HepG2 (cell line): ENCODE data around the gene ARHGDIA. TPM values are rescaled to one million over a fixed set of nuclear protein-coding genes. Genes with fewer than 3 reads are reported as not detected.

Source experiments
- ATAC-seq: fragments of 200-7000 bp; cut with Tn5 transposase; 3 replicates; pipeline ENCODE4 v1.9.1; 2020; ENCODE audit warnings: mild to moderate bottlenecking, moderate library complexity
- BruUV-seq: library from RNA; stranded (reverse); fragments of 400-500 nt; replicated peaks from 2 replicates; lab custom pipeline; 2021; lab: Mats Ljungman, UMichigan
- CTCF ChIA-PET: fragments of 300-600 bp; formaldehyde crosslinking; extraction: SDS; loops from one replicate; lab custom pipeline; 2021; ENCODE audit warnings: low total read pairs, inconsistent platforms, low intra/inter-chr PET ratio; lab: Yijun Ruan, JAX
- POLR2A ChIA-PET: fragments of 350-600 bp; sonication (Branson Sonifier 250); formaldehyde crosslinking; loops from one replicate; lab custom pipeline; 2020; ENCODE audit warnings: antibody characterized with exemption, inconsistent platforms; lab: Yijun Ruan, JAX
- DNase-seq: peaks from one replicate; pipeline ENCODE4 v3.0.0-alpha.2; 2015; ENCODE audit warnings: low spot score
- FAIRE-seq: peaks from 3 replicates; lab custom pipeline; 2011; peaks lifted over from hg19 to GRCh38; lab: Jason Lieb, UNC
- H2AFZ ChIP-seq: one replicate; pipeline ENCODE4 v1.6.1; 2011; ENCODE audit warnings: low read length, inconsistent platforms
- H3K27ac ChIP-seq: fragments of 300-600 bp; 3 replicates; pipeline ENCODE4 v1.8.0; 2011; ENCODE audit warnings: mixed run types, mild to moderate bottlenecking, mixed read lengths, low read length, inconsistent platforms; ENCODE audit not compliant: insufficient read depth; ENCODE audit errors: extremely low read length
- H3K27me3 ChIP-seq, 2 experiments: fragments of 200-600 bp in 1 of 2; 2 replicates in 1 of 2; 3 replicates in 1 of 2; pipeline versions ENCODE4 v1.6.0 to v1.8.0; 2011; ENCODE audit warnings: low read length in 2 of 2, mild to moderate bottlenecking in 2 of 2, moderate library complexity in 2 of 2, inconsistent platforms in 1 of 2; ENCODE audit not compliant: insufficient read depth in 2 of 2, control insufficient read depth in 1 of 2
- H3K36me3 ChIP-seq, 2 experiments: fragments of 200-600 bp in 1 of 2; replicated peaks in 1 of 2; 2 replicates in 1 of 2; 3 replicates in 1 of 2; pipeline versions ENCODE4 v1.5.1 to v1.8.0; 2011; ENCODE audit warnings: low read length in 2 of 2, inconsistent platforms in 1 of 2; ENCODE audit not compliant: insufficient read depth in 2 of 2, control insufficient read depth in 1 of 2
- H3K4me1 ChIP-seq: 2 replicates; pipeline ENCODE4 v1.5.1; 2012; ENCODE audit warnings: low read length, inconsistent platforms; ENCODE audit not compliant: insufficient read depth
- H3K4me2 ChIP-seq: 2 replicates; pipeline ENCODE4 v1.6.0; 2011; ENCODE audit warnings: low read depth, low read length, inconsistent platforms
- H3K4me3 ChIP-seq, 3 experiments: fragments of 200-600 bp in 1 of 3; sonication (generic), shearing (Covaris generic) in 1 of 3; replicated peaks in 1 of 3; 2 replicates each; pipeline ENCODE4 v1.5.1; 2011 to 2016; ENCODE audit warnings: low read length in 3 of 3, inconsistent platforms in 2 of 3, low read depth in 2 of 3, mild to moderate bottlenecking in 2 of 3, control low read depth in 1 of 3, mixed read lengths in 1 of 3; ENCODE audit not compliant: insufficient read depth in 1 of 3
- H3K79me2 ChIP-seq: one replicate; pipeline ENCODE4 v1.6.1; 2011; ENCODE audit warnings: low read length, inconsistent platforms; ENCODE audit not compliant: insufficient read depth
- H3K9ac ChIP-seq: 2 replicates; pipeline ENCODE4 v1.6.0; 2011; ENCODE audit warnings: mild to moderate bottlenecking, low read depth, low read length, inconsistent platforms; ENCODE audit not compliant: insufficient read depth
- H3K9me3 ChIP-seq: 2 replicates; pipeline ENCODE4 v1.5.1; 2012; ENCODE audit warnings: mild to moderate bottlenecking, low read length
- H4K20me1 ChIP-seq: 2 replicates; pipeline ENCODE4 v1.6.0; 2011; ENCODE audit warnings: inconsistent platforms, mild to moderate bottlenecking, low read length, moderate library complexity; ENCODE audit not compliant: insufficient read depth
- ATF1 ChIP-seq: IDR thresholded peaks from 2 replicates; pipeline ENCODE4 v1.6.1; 2016; ENCODE audit warnings: mild to moderate bottlenecking, control low read depth
- E2F2 ChIP-seq: sonication (generic); formaldehyde crosslinking; IDR thresholded peaks from 2 replicates; pipeline ENCODE4 v1.4.0; 2020; ENCODE audit warnings: missing genetic modification reagents, borderline replicate concordance
- FIP1L1 ChIP-seq: fragments of 200-400 bp; formaldehyde crosslinking; IDR thresholded peaks from 2 replicates; pipeline ENCODE4 v1.6.1; 2018; ENCODE audit warnings: low read depth, mild to moderate bottlenecking, low read length, moderate library complexity, borderline replicate concordance; ENCODE audit not compliant: insufficient read depth
- FOXK2 ChIP-seq: fragments of 450-650 bp; IDR thresholded peaks from 2 replicates; pipeline ENCODE4 v1.6.1; 2016
- IKZF1 ChIP-seq: fragments of 450-650 bp; IDR thresholded peaks from 2 replicates; pipeline ENCODE4 v1.7.1; 2016
- JUND ChIP-seq: sonication (generic); formaldehyde crosslinking; IDR thresholded peaks from 2 replicates; pipeline ENCODE4 v1.8.0; 2022; ENCODE audit warnings: mild to moderate bottlenecking, missing genetic modification reagents
- KDM4B ChIP-seq: sonication (generic); formaldehyde crosslinking; IDR thresholded peaks from 2 replicates; pipeline ENCODE4 v1.4.0; 2020; ENCODE audit warnings: missing genetic modification reagents
- MXI1 ChIP-seq: IDR thresholded peaks from 3 replicates; pipeline ENCODE4 v1.6.1; 2012; ENCODE audit warnings: low read depth, low read length, inconsistent platforms, borderline replicate concordance
- NCOA5 ChIP-seq: sonication (generic); formaldehyde crosslinking; IDR thresholded peaks from 2 replicates; pipeline ENCODE4 v1.4.0; 2020; ENCODE audit warnings: missing genetic modification reagents
- ONECUT2 ChIP-seq: sonication (generic); formaldehyde crosslinking; IDR thresholded peaks from 2 replicates; pipeline ENCODE4 v1.4.0; 2020; ENCODE audit warnings: missing genetic modification reagents
- PRMT3 ChIP-seq: sonication (generic); formaldehyde crosslinking; IDR thresholded peaks from 2 replicates; pipeline ENCODE4 v1.8.1; 2022; ENCODE audit warnings: low read depth, mild to moderate bottlenecking, moderate library complexity, missing genetic modification reagents, borderline replicate concordance
- RFX3 ChIP-seq: IDR thresholded peaks from 2 replicates; pipeline ENCODE4 v1.6.1; 2016; ENCODE audit warnings: missing biosample characterization, missing genetic modification reagents
- SRF ChIP-seq: IDR thresholded peaks from 2 replicates; pipeline ENCODE4 v1.6.1; 2011; ENCODE audit warnings: mild to moderate bottlenecking, low read depth, low read length, moderate library complexity
- SRSF9 ChIP-seq: fragments of 200-400 bp; formaldehyde crosslinking; IDR thresholded peaks from 2 replicates; pipeline ENCODE4 v1.6.1; 2018; ENCODE audit warnings: borderline replicate concordance, mild to moderate bottlenecking, low read depth, low read length; ENCODE audit not compliant: insufficient read depth, poor library complexity, severe bottlenecking
- ZBTB7A ChIP-seq: sonication (generic); formaldehyde crosslinking; IDR thresholded peaks from 2 replicates; pipeline ENCODE4 v1.8.0; 2022; ENCODE audit warnings: mild to moderate bottlenecking, missing genetic modification reagents
- WGBS: methylation state at CpG from one replicate; pipeline ENCODE4 v1.1.6; 2017; ENCODE audit warnings: low lambda C conversion rate; 5-methylcytosine and 5-hydroxymethylcytosine counted together
- in situ Hi-C: cut with HindIII; loops from 2 replicates; pipeline ENCODE4 v1.10.0; 2017; ENCODE audit warnings: low pct_unique_long_range_greater_than_20kb; ENCODE audit not compliant: extremely low pct_ligation_motif_present
- intact Hi-C: fragments of 100-400 bp; cut with micrococcal nuclease; formaldehyde crosslinking; loops from one replicate; pipeline ENCODE4 v1.10.0; 2022; ENCODE audit not compliant: unreplicated experiment
- polyA plus RNA-seq, 8 experiments: library from polyadenylated mRNA; depleted of rRNA in 3 of 8; stranded (reverse) in 7 of 8; unstranded in 1 of 8; fragments of >200 nt; fragmentation: Illumina TruSeq in 4 of 8; extraction: Trizol in 4 of 8; gene quantifications; 2 replicates each; pipeline versions ENCODE4 v1.2.1 to v1.2.3, GENCODE V29; 2011 to 2016; ENCODE audit warnings: low read depth in 4 of 8, missing spikeins in 1 of 8, mixed read lengths in 1 of 8; ENCODE audit not compliant: insufficient read depth in 1 of 8
- total RNA-seq, 5 experiments: library from RNA; depleted of rRNA; stranded (reverse); fragments of >200 nt; fragmentation: Illumina TruSeq; extraction: Trizol; gene quantifications; 2 replicates each; pipeline ENCODE4 v1.2.3, GENCODE V29; 2016; ENCODE audit warnings: low read depth in 1 of 5
- TF ChIP-seq, protein P1 (sequence below): IDR thresholded peaks from 2 replicates; pipeline ENCODE4 v1.6.1; 2016; ENCODE audit warnings: low read depth, control low read depth
- TF ChIP-seq, protein P2 (sequence below): sonication (generic); formaldehyde crosslinking; IDR thresholded peaks from 2 replicates; pipeline ENCODE4 v1.5.0; 2020; ENCODE audit warnings: missing genetic modification reagents, mild to moderate bottlenecking, borderline replicate concordance
- TF ChIP-seq, protein P3 (sequence below): sonication (generic); formaldehyde crosslinking; IDR thresholded peaks from 2 replicates; pipeline ENCODE4 v1.8.0; 2022; ENCODE audit warnings: missing genetic modification reagents, low read depth, mild to moderate bottlenecking, borderline replicate concordance
- TF ChIP-seq, protein P4 (sequence below): sonication (generic); formaldehyde crosslinking; IDR thresholded peaks from 2 replicates; pipeline ENCODE4 v1.4.0; 2020; ENCODE audit warnings: low read depth, mild to moderate bottlenecking, missing genetic modification reagents

ARHGDIA gene
- total and polyA plus RNA-seq, 2 of the 13 experiments (the other 11 are each of a cell fraction or from before 2014, with no cell fraction given) = 40.0 to 64.0 TPM

- peak within 1 kb of the TSS; percentile 93 for H3K27ac ChIP-seq
- H3K4me2 ChIP-seq = peak within 1 kb of the TSS; percentile 98
- ATAC-seq = peak; percentile 69
- H3K79me2 ChIP-seq = peaks cover 19% of the 10 kb centered on the region
- no peaks in the 10 kb centered on the region for H3K36me3 ChIP-seq
- no peaks in the 10 kb centered on the region for H3K9me3 ChIP-seq
- WGBS = 2% methylated on average over 29 of the region's 76 CpGs
- TSS peak; percentile 92 for BruUV-seq
- DNase-seq = peak; percentile 91
- peaks cover 66% of the 10 kb centered on the region for H3K4me1 ChIP-seq
- ChIA-PET POLR2A (interaction anchor here (0.7 to 3.0 kb wide), 42 partner anchors 9 to 883 kb away, joined by 3 to 52 read pairs (median 6); partner anchors contain the start of genes ARHGDIA, ARL16, CCDC137 and CENPX), CTCF (interaction anchor here (0.7 kb wide), 1 partner anchor 12 kb away, joined by 3 read pairs; no protein-coding TSS in a partner anchor)
- no peak within 1 kb of the TSS for H2AFZ ChIP-seq
- peak; percentile 59 for FAIRE-seq
- in situ Hi-C loops (no loop called here), intact Hi-C loops (no loop called here)
- peak within 1 kb of the TSS; percentile 79 for H3K9ac ChIP-seq
- H3K4me3 ChIP-seq = peak within 1 kb of the TSS; percentile 80 to 86 (median 84)
- no peaks in the 10 kb centered on the region for H4K20me1 ChIP-seq
- H3K27me3 ChIP-seq = no peaks in the 10 kb centered on the region; a peak in 1 of 5 replicates
- TF ChIP-seq RFX3 (CRISPR knock-in tag) (no peak), ZBTB7A (CRISPR knock-in tag) (peak; percentile 93), PRMT3 (CRISPR knock-in tag) (no peak), KDM4B (CRISPR knock-in tag) (no peak), ATF1 (CRISPR knock-in tag) (no peak), IKZF1 (no peak), FOXK2 (no peak), MXI1 (peak; percentile 74; the same call in 1 of the 3 replicates), ONECUT2 (CRISPR knock-in tag) (peak; percentile 89), NCOA5 (no peak), SRSF9 (no peak), JUND (CRISPR knock-in tag) (no peak), FIP1L1 (no peak), SRF (no peak), E2F2 (CRISPR knock-in tag) (peak; percentile 90; the same call in 1 of the 2 replicates)
- TF ChIP-seq, protein P1, sequence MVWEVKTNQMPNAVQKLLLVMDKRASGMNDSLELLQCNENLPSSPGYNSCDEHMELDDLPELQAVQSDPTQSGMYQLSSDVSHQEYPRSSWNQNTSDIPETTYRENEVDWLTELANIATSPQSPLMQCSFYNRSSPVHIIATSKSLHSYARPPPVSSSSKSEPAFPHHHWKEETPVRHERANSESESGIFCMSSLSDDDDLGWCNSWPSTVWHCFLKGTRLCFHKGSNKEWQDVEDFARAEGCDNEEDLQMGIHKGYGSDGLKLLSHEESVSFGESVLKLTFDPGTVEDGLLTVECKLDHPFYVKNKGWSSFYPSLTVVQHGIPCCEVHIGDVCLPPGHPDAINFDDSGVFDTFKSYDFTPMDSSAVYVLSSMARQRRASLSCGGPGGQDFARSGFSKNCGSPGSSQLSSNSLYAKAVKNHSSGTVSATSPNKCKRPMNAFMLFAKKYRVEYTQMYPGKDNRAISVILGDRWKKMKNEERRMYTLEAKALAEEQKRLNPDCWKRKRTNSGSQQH (CRISPR knock-in tag) = 0 out of 2 replicates have a peak, but pooled peaks have one; percentile 52
- TF ChIP-seq, protein P2, sequence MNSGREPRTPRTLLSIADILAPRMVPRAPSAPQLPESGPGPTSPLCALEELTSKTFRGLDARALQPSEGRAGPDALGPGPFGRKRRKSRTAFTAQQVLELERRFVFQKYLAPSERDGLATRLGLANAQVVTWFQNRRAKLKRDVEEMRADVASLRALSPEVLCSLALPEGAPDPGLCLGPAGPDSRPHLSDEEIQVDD = no peak
- TF ChIP-seq, protein P3, sequence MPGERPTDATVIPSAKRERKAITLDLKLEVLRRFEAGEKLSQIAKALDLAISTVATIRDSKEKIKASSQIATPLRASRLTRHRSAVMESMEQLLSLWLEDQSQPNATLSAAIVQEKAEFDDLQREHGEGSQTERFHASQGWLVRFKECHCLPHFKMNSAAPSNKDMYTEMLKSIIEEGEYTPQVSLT (CRISPR knock-in tag) = no peak; the same call in 1 of the 2 replicates
- TF ChIP-seq, protein P4, sequence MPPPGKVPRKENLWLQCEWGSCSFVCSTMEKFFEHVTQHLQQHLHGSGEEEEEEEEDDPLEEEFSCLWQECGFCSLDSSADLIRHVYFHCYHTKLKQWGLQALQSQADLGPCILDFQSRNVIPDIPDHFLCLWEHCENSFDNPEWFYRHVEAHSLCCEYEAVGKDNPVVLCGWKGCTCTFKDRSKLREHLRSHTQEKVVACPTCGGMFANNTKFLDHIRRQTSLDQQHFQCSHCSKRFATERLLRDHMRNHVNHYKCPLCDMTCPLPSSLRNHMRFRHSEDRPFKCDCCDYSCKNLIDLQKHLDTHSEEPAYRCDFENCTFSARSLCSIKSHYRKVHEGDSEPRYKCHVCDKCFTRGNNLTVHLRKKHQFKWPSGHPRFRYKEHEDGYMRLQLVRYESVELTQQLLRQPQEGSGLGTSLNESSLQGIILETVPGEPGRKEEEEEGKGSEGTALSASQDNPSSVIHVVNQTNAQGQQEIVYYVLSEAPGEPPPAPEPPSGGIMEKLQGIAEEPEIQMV (CRISPR knock-in tag) = peak; percentile 61; the same call in 1 of the 2 replicates
These were observed 37.8 kb downstream of the ARHGDIA start, which contains the start of gene MCRIP1 for GRCh38 chr17:81833160-81833920. MCRIP1 (minus strand) TSS chr17:81833291; CDS start chr17:81824506, 8,785 bp downstream.
